RWPE1 (cell line): ENCODE data around the gene TGDS.

Source experiments
- CTCF ChIA-PET: fragments of 350-600 bp; sonication (Branson Sonifier 250); formaldehyde crosslinking; extraction: SDS; loops from one replicate; lab custom pipeline; 2021; lab: Yijun Ruan, JAX
- POLR2A ChIA-PET: fragments of 400-600 bp; formaldehyde crosslinking; extraction: SDS; loops from one replicate; lab custom pipeline; 2020; ENCODE audit warnings: antibody characterized with exemption; ENCODE audit not compliant: low non-redundant PET; lab: Yijun Ruan, JAX
- DNase-seq: peaks from one replicate; pipeline ENCODE4 v3.0.0; 2012; ENCODE audit warnings: low spot score
- H3K27ac ChIP-seq: fragments of 450-650 bp; 2 replicates; pipeline ENCODE4 v1.5.1; 2017
- CTCF ChIP-seq: fragments of 450-650 bp; conservative IDR thresholded peaks from 2 replicates; pipeline ENCODE4 v1.5.1; 2017; ENCODE audit warnings: low read depth, mild to moderate bottlenecking

The TGDS gene

GRCh38 chr13:94524407-94524806, 71.5 kb downstream of the TGDS start:
- POLR2A ChIA-PET, result no interaction called here
- no peak overlapping the region for H3K27ac ChIP-seq
- no peak for DNase-seq
- CTCF ChIA-PET, result no interaction called here
- no peak for TF ChIP-seq CTCF
